ENCODE data around the gene EMC8. TPM values are rescaled to one million over a fixed set of nuclear protein-coding genes. Genes with fewer than 3 reads are reported as not detected.

The EMC8 gene
- 40.5 TPM for polyA plus RNA-seq (2013, experiment 1 of 2)
- 39.9 TPM for polyA plus RNA-seq (2013, experiment 2 of 2)

DNA sequence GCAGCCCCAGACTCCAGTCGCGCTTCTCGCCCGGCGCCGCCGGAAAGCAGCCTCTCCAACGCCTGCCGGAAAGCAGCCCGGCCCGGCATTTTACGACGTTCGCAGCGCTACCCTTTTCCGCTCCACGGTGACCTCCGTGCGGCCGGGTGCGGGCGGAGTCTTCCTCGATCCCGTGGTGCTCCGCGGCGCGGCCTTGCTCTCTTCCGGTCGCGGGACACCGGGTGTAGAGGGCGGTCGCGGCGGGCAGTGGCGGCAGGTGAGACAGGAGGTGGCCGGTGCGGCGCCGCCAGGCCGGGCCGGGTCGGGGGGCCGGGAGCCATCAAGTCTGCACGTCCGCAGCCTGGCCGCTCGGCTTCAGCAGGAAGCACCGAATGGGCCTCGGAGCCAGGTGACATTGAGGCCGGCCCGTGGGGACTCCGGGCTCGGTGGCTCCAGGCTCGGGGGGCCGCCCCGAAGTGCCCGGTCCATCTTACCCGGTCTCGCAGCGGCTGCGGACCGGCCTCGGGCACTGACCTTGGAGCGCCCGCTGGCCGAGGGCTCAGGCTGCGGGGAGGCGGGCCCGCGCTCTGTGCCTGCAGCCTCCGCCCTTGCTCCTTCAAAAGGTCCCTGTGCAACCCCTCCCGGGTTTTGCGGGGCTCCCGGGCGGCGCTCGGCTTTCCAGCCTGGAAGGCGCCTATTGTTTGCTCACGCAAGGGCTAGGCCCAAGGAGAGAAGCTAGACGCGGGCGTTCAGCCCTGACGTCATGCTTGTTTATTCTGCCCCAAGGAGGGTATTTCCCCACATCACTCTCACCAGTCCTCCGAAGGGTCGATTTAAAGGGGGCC, at the start of gene EMC8, which contains the start of gene COX4I1:
Gene EMC8 (minus strand): TSS at position 48 of the 824 bp plus-strand sequence. CDS start 249 bp downstream, outside the sequence.
Gene COX4I1 (plus strand): TSS at position 199 of the 824 bp plus-strand sequence. CDS start 1,511 bp downstream, outside the sequence.
- Histone ChIP-seq H2BK15ac (replicated peaks; ENCODE audit: low read depth) (no peak within 1 kb of the TSS), H3K79me2 (ENCODE audit: control insufficient read depth, insufficient read depth, low read length) (peaks cover 68% of the 10 kb centered on the region), H3K9ac (ENCODE audit: low read length) (peak within 1 kb of the TSS; percentile 87), H3K18ac (ENCODE audit: low read length) (peak within 1 kb of the TSS; percentile 77), H3K56ac (ENCODE audit: low read length) (peak within 1 kb of the TSS; percentile 94), H3K36me3 (ENCODE audit: control insufficient read depth, insufficient read depth, low read length) (peaks cover 17% of the 10 kb centered on the region), H3K27me3 (ENCODE audit: insufficient read depth, low read length, poor library complexity) (no peaks in the 10 kb centered on the region), H3K4me1 (ENCODE audit: control insufficient read depth, low read depth, low read length) (no peaks in the 10 kb centered on the region), H2BK5ac (ENCODE audit: low read length) (peak within 1 kb of the TSS; percentile 8), H4K5ac (ENCODE audit: low read length) (no peak within 1 kb of the TSS), H3K27ac (ENCODE audit: low read depth, low read length) (peak within 1 kb of the TSS; percentile 80), H2BK120ac (ENCODE audit: low read depth, low read length) (peak within 1 kb of the TSS; percentile 30), H3K4me2 (ENCODE audit: low read length) (peak within 1 kb of the TSS; percentile 88), H4K8ac (ENCODE audit: low read depth, low read length) (peak within 1 kb of the TSS; percentile 83), H3K4ac (ENCODE audit: low read depth, low read length) (peak within 1 kb of the TSS; percentile 87), H3K23ac (ENCODE audit: low read length) (peak within 1 kb of the TSS; percentile 48), H3K4me3 (ENCODE audit: low read length) (peak within 1 kb of the TSS; percentile 91), H2AK5ac (ENCODE audit: low read length) (no peak within 1 kb of the TSS), H3K79me1 (ENCODE audit: low read length) (peaks cover 43% of the 10 kb centered on the region)
- no CpG with 5 or more reads among the region's 87 CpGs for WGBS (ENCODE audit: extremely low coverage, insufficient coverage, low lambda C conversion rate)
- DNase-seq = peak; percentile 96

- Histone ChIP-seq H2BK120ac (ENCODE audit: low read depth, low read length) (no peak overlapping the region), H3K56ac (ENCODE audit: low read length) (no peak overlapping the region), H3K4ac (ENCODE audit: low read depth, low read length) (no peak overlapping the region), H3K27me3 (ENCODE audit: insufficient read depth, low read length, poor library complexity) (no peaks in the 10 kb centered on the region), H4K8ac (ENCODE audit: low read depth, low read length) (no peak overlapping the region), H3K4me2 (ENCODE audit: low read length) (no peak overlapping the region), H4K5ac (ENCODE audit: low read length) (no peak overlapping the region), H3K9ac (ENCODE audit: low read length) (no peak overlapping the region), H3K27ac (ENCODE audit: low read depth, low read length) (no peak overlapping the region), H3K23ac (ENCODE audit: low read length) (no peak overlapping the region), H3K4me1 (ENCODE audit: control insufficient read depth, low read depth, low read length) (no peaks in the 10 kb centered on the region), H3K18ac (ENCODE audit: low read length) (no peak overlapping the region), H3K36me3 (ENCODE audit: control insufficient read depth, insufficient read depth, low read length) (no peaks in the 10 kb centered on the region), H2AK5ac (ENCODE audit: low read length) (no peak overlapping the region), H2BK15ac (replicated peaks; ENCODE audit: low read depth) (no peak overlapping the region), H3K79me1 (ENCODE audit: low read length) (no peaks in the 10 kb centered on the region), H3K79me2 (ENCODE audit: control insufficient read depth, insufficient read depth, low read length) (no peaks in the 10 kb centered on the region), H3K4me3 (ENCODE audit: low read length) (no peak overlapping the region), H2BK5ac (ENCODE audit: low read length) (no peak overlapping the region)
- DNase-seq = no peak
- WGBS (ENCODE audit: extremely low coverage, insufficient coverage, low lambda C conversion rate) = no CpG with 5 or more reads among the region's 9 CpGs
Measured at GRCh38 chr16:85848986-85849385, 49.6 kb upstream of the EMC8 start.

DNA sequence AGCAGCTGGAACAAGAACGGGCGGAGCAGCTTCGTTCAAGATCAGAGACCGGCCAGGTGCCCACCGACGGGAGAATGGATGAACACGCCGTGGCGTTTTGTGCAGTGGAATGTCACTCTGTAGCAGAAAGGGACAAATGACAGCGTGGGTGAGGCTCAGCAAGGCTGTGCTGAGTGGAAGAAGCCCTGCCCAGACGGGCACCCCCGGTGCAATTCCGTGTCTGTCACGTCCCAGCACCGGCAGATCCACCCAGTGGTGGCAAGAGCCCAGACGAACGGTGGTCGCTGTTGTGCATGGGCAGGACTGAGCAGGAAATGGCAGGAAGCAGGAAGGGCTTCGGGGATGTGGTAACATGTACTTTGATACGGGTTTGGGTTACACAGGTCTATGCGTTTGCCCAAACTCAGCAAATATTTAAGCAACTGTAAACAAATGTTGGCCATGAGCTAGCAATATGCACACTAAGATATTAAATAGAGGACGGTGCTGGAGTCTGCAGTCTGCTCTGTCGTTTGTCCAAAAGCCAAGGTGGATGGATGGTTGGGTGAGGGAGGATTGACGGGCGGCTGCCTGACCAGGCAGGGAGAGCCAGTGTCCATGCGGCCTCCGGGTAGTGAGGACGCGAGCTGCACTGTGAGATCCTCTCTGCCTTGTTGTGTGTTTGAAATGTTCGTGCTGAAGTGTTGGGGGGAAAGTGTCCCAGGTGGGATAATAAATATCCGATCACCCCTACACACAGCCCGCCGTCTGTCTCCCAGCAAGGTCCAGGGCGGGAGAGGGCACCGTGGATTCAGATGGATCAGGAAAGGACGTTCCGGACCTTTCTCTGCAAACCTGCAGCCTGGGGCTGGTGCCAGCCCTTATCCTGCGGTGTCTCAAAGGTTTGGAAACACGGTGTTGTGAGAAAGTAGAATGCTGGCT, 48.6 kb upstream of the EMC8 start:
- H4K8ac ChIP-seq (ENCODE audit: low read depth, low read length) = no peak overlapping the region
- no peak overlapping the region for H3K4me3 ChIP-seq (ENCODE audit: low read length)
- no peaks in the 10 kb centered on the region for H3K27me3 ChIP-seq (ENCODE audit: insufficient read depth, low read length, poor library complexity)
- H2BK120ac ChIP-seq (ENCODE audit: low read depth, low read length) = no peak overlapping the region
- H3K9ac ChIP-seq (ENCODE audit: low read length) = no peak overlapping the region
- no peak overlapping the region for H2AK5ac ChIP-seq (ENCODE audit: low read length)
- H3K23ac ChIP-seq (ENCODE audit: low read length) = no peak overlapping the region
- H3K79me2 ChIP-seq (ENCODE audit: control insufficient read depth, insufficient read depth, low read length) = no peaks in the 10 kb centered on the region
- no peaks in the 10 kb centered on the region for H3K79me1 ChIP-seq (ENCODE audit: low read length)
- H3K27ac ChIP-seq (ENCODE audit: low read depth, low read length) = no peak overlapping the region
- H2BK15ac ChIP-seq (replicated peaks; ENCODE audit: low read depth) = no peak overlapping the region
- H3K56ac ChIP-seq (ENCODE audit: low read length) = no peak overlapping the region
- no peak overlapping the region for H4K5ac ChIP-seq (ENCODE audit: low read length)
- H3K18ac ChIP-seq (ENCODE audit: low read length) = no peak overlapping the region
- no CpG with 5 or more reads among the region's 39 CpGs for WGBS (ENCODE audit: extremely low coverage, insufficient coverage, low lambda C conversion rate)
- no peak for DNase-seq
- H3K4ac ChIP-seq (ENCODE audit: low read depth, low read length) = no peak overlapping the region
- H3K4me1 ChIP-seq (ENCODE audit: control insufficient read depth, low read depth, low read length) = no peaks in the 10 kb centered on the region
- H3K4me2 ChIP-seq (ENCODE audit: low read length) = no peak overlapping the region
- H3K36me3 ChIP-seq (ENCODE audit: control insufficient read depth, insufficient read depth, low read length) = no peaks in the 10 kb centered on the region
- H2BK5ac ChIP-seq (ENCODE audit: low read length) = no peak overlapping the region

DNA sequence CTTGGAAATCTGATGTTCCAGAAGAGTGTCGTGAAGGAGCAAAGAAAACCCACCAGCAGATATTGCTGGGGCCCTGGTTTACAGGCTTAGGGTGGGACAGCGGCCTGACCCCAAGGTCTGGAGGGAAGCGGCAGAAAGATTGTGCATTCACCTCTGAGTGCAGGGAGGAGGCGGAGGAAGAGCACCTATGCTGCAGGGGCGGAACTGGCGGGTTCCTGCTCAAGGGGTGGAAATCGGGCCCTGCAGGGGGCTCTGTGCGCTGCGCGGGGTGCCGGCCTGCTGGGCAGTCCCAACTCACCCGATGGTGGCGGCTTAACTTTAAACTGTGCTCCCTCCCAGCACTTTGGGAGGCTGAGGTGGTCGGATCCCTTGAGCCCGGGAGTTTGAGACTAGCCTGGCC, 47.7 kb upstream of the EMC8 start:
- H2AK5ac ChIP-seq (ENCODE audit: low read length) = no peak overlapping the region
- H3K18ac ChIP-seq (ENCODE audit: low read length) = no peak overlapping the region
- no peaks in the 10 kb centered on the region for H3K79me2 ChIP-seq (ENCODE audit: control insufficient read depth, insufficient read depth, low read length)
- H2BK120ac ChIP-seq (ENCODE audit: low read depth, low read length) = no peak overlapping the region
- WGBS (ENCODE audit: extremely low coverage, insufficient coverage, low lambda C conversion rate) = no CpG with 5 or more reads among the region's 15 CpGs
- no peak overlapping the region for H3K56ac ChIP-seq (ENCODE audit: low read length)
- no peaks in the 10 kb centered on the region for H3K4me1 ChIP-seq (ENCODE audit: control insufficient read depth, low read depth, low read length)
- H2BK15ac ChIP-seq (replicated peaks; ENCODE audit: low read depth) = no peak overlapping the region
- no peak overlapping the region for H3K4ac ChIP-seq (ENCODE audit: low read depth, low read length)
- no peak overlapping the region for H3K23ac ChIP-seq (ENCODE audit: low read length)
- no peaks in the 10 kb centered on the region for H3K36me3 ChIP-seq (ENCODE audit: control insufficient read depth, insufficient read depth, low read length)
- no peak overlapping the region for H3K4me3 ChIP-seq (ENCODE audit: low read length)
- no peak overlapping the region for H3K27ac ChIP-seq (ENCODE audit: low read depth, low read length)
- H2BK5ac ChIP-seq (ENCODE audit: low read length) = no peak overlapping the region
- no peak for DNase-seq
- no peak overlapping the region for H4K5ac ChIP-seq (ENCODE audit: low read length)
- H3K79me1 ChIP-seq (ENCODE audit: low read length) = no peaks in the 10 kb centered on the region
- H3K27me3 ChIP-seq (ENCODE audit: insufficient read depth, low read length, poor library complexity) = no peaks in the 10 kb centered on the region
- no peak overlapping the region for H4K8ac ChIP-seq (ENCODE audit: low read depth, low read length)
- no peak overlapping the region for H3K4me2 ChIP-seq (ENCODE audit: low read length)
- no peak overlapping the region for H3K9ac ChIP-seq (ENCODE audit: low read length)

- no peak overlapping the region for H3K4ac ChIP-seq (ENCODE audit: low read depth, low read length)
- H3K36me3 ChIP-seq (ENCODE audit: control insufficient read depth, insufficient read depth, low read length) = no peaks in the 10 kb centered on the region
- H3K27ac ChIP-seq (ENCODE audit: low read depth, low read length) = no peak overlapping the region
- H3K18ac ChIP-seq (ENCODE audit: low read length) = no peak overlapping the region
- no peak overlapping the region for H2AK5ac ChIP-seq (ENCODE audit: low read length)
- no peak overlapping the region for H2BK15ac ChIP-seq (replicated peaks; ENCODE audit: low read depth)
- no CpG with 5 or more reads among the region's 9 CpGs for WGBS (ENCODE audit: extremely low coverage, insufficient coverage, low lambda C conversion rate)
- H3K9ac ChIP-seq (ENCODE audit: low read length) = no peak overlapping the region
- no peak overlapping the region for H2BK5ac ChIP-seq (ENCODE audit: low read length)
- H4K8ac ChIP-seq (ENCODE audit: low read depth, low read length) = no peak overlapping the region
- no peak overlapping the region for H3K4me2 ChIP-seq (ENCODE audit: low read length)
- no peaks in the 10 kb centered on the region for H3K79me1 ChIP-seq (ENCODE audit: low read length)
- no peak overlapping the region for H3K4me3 ChIP-seq (ENCODE audit: low read length)
- no peak overlapping the region for H3K23ac ChIP-seq (ENCODE audit: low read length)
- H3K27me3 ChIP-seq (ENCODE audit: insufficient read depth, low read length, poor library complexity) = no peaks in the 10 kb centered on the region
- no peak for DNase-seq
- H4K5ac ChIP-seq (ENCODE audit: low read length) = no peak overlapping the region
- H3K79me2 ChIP-seq (ENCODE audit: control insufficient read depth, insufficient read depth, low read length) = no peaks in the 10 kb centered on the region
- H2BK120ac ChIP-seq (ENCODE audit: low read depth, low read length) = no peak overlapping the region
- H3K4me1 ChIP-seq (ENCODE audit: control insufficient read depth, low read depth, low read length) = no peaks in the 10 kb centered on the region
- no peak overlapping the region for H3K56ac ChIP-seq (ENCODE audit: low read length)
Measured at GRCh38 chr16:85846461-85846860, 47.1 kb upstream of the EMC8 start.

Data from mesendoderm (in vitro differentiated cells).